ENCODE data around the gene MID1.

The MID1 gene

DNA sequence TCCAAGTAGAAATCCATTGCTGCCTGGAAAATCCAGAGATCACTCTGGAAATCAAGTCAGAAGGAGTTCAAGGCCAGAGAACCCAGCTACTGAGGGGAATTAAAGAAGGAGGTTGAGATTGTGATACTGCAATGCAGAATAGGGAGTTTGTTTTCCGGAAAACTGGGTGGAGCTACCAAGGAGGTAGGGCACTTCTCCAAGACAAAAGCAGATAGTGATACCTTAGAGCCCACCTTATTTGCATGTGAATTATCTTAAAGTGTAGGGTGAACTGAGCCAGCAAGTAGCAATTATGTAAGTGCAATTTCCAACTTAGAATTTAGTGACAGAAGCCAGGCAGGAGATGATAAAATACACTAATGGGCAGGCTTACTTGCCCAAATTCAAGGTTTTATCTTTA, 178.9 kb downstream of the MID1 start:
- Histone ChIP-seq H4K20me1 (ENCODE audit: insufficient read depth, low read length, poor library complexity, severe bottlenecking) (no peaks in the 10 kb centered on the region), H3K9me3 (ENCODE audit: insufficient read depth, low read depth, low read length) (no peaks in the 10 kb centered on the region), H3K4me3 (ENCODE audit: low read length, poor library complexity, severe bottlenecking) (no peak overlapping the region), H3K36me3 (ENCODE audit: insufficient read depth, low read length) (no peaks in the 10 kb centered on the region), H3K4me1 (ENCODE audit: insufficient read depth, low read length, poor library complexity, severe bottlenecking) (no peaks in the 10 kb centered on the region), H3K4me2 (ENCODE audit: low read depth, low read length, poor library complexity, severe bottlenecking) (no peak overlapping the region), H3K9me2 (replicated peaks; ENCODE audit: low read depth, low read length) (no peaks in the 10 kb centered on the region), H3F3A (ENCODE audit: low read depth) (no peaks in the 10 kb centered on the region), H2AFZ (ENCODE audit: low read length) (no peak overlapping the region), H3K9ac (ENCODE audit: low read depth, low read length, poor library complexity, severe bottlenecking) (no peak overlapping the region), H3K27me3 (ENCODE audit: insufficient read depth, low read length, poor library complexity, severe bottlenecking) (no peaks in the 10 kb centered on the region), H3K79me2 (ENCODE audit: insufficient read depth, low read length) (no peaks in the 10 kb centered on the region)
- no peak for TF ChIP-seq CTCF (conservative IDR thresholded peaks at IDR 0.05; ENCODE audit: low read length)

DNA sequence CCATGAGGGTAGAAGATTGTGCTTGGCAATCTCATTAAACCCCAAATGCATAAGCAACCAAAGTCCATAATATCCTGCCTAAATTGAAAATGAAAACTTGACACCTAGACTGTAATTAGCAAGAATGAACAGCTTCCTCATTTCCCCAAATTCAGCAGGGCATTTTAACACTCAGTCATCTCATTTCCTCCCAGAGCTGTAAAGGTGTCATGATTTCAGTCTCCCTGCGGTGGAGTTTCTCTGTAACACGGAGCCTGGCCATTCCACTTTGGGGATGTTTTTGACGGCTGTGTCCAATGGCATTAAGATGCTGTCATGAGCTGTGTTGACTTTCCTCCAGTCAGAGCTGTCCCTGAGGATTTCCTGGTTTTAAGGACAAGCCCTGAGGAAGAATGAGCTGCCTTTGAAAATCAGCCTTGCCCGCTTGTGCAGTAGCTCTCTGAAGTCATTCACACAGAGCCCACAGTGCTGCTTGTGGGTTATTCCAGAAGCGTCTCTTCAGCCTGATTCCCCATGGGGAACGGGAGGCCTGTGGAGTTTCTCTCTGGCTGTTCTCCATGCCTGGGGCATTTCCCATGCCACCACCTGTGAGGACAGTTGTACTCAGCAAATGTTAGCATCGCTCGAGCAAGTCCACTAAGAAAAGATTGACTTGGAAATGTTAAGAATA, 187.0 kb downstream of the MID1 start:
- Histone ChIP-seq H3K4me3 (ENCODE audit: low read length, poor library complexity, severe bottlenecking) (no peak overlapping the region), H3F3A (ENCODE audit: low read depth) (no peaks in the 10 kb centered on the region), H3K9me2 (replicated peaks; ENCODE audit: low read depth, low read length) (no peaks in the 10 kb centered on the region), H3K27me3 (ENCODE audit: insufficient read depth, low read length, poor library complexity, severe bottlenecking) (no peaks in the 10 kb centered on the region), H3K4me1 (ENCODE audit: insufficient read depth, low read length, poor library complexity, severe bottlenecking) (no peaks in the 10 kb centered on the region), H3K36me3 (ENCODE audit: insufficient read depth, low read length) (no peaks in the 10 kb centered on the region), H2AFZ (ENCODE audit: low read length) (no peak overlapping the region), H3K79me2 (ENCODE audit: insufficient read depth, low read length) (no peaks in the 10 kb centered on the region), H4K20me1 (ENCODE audit: insufficient read depth, low read length, poor library complexity, severe bottlenecking) (no peaks in the 10 kb centered on the region), H3K9ac (ENCODE audit: low read depth, low read length, poor library complexity, severe bottlenecking) (no peak overlapping the region), H3K9me3 (ENCODE audit: insufficient read depth, low read depth, low read length) (no peaks in the 10 kb centered on the region), H3K4me2 (ENCODE audit: low read depth, low read length, poor library complexity, severe bottlenecking) (no peak overlapping the region)
- TF ChIP-seq CTCF (conservative IDR thresholded peaks at IDR 0.05; ENCODE audit: low read length) (no peak), EZH2phosphoT487 (IDR thresholded peaks at IDR 0.05; ENCODE audit: borderline replicate concordance) (no peak)

DNA sequence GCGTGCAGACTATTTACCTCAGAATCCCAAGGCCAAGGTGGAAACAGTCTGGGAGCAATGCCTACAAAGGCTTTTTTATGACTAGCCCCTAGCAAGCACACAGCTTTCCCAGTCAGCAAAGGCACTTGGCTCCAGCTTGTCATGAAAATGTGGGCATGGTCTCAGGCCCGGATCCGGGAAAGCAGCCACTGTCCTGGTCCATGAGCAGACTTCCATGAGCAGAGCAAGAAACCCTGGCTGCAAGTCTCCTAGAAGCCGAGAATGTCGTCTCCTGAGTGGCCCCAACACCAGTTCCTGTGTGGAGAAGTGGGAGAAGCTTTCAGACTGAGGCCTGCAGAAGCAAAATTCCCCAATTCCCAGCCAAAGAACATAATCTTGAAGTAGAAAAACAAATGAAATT, 190.5 kb downstream of the MID1 start:
- H3K9ac ChIP-seq (ENCODE audit: low read depth, low read length, poor library complexity, severe bottlenecking) = no peak overlapping the region
- H3K36me3 ChIP-seq (ENCODE audit: insufficient read depth, low read length) = no peaks in the 10 kb centered on the region
- H3K4me1 ChIP-seq (ENCODE audit: insufficient read depth, low read length, poor library complexity, severe bottlenecking) = no peaks in the 10 kb centered on the region
- H3K79me2 ChIP-seq (ENCODE audit: insufficient read depth, low read length) = no peaks in the 10 kb centered on the region
- TF ChIP-seq CTCF (conservative IDR thresholded peaks at IDR 0.05; ENCODE audit: low read length) (no peak), EZH2phosphoT487 (IDR thresholded peaks at IDR 0.05; ENCODE audit: borderline replicate concordance) (no peak)
- H3K9me2 ChIP-seq (replicated peaks; ENCODE audit: low read depth, low read length) = no peaks in the 10 kb centered on the region
- H3K9me3 ChIP-seq (ENCODE audit: insufficient read depth, low read depth, low read length) = no peaks in the 10 kb centered on the region
- H3K4me3 ChIP-seq (ENCODE audit: low read length, poor library complexity, severe bottlenecking) = no peak overlapping the region
- H3K4me2 ChIP-seq (ENCODE audit: low read depth, low read length, poor library complexity, severe bottlenecking) = no peak overlapping the region
- H2AFZ ChIP-seq (ENCODE audit: low read length) = no peak overlapping the region
- H3F3A ChIP-seq (ENCODE audit: low read depth) = no peaks in the 10 kb centered on the region
- H4K20me1 ChIP-seq (ENCODE audit: insufficient read depth, low read length, poor library complexity, severe bottlenecking) = no peaks in the 10 kb centered on the region
- no peaks in the 10 kb centered on the region for H3K27me3 ChIP-seq (ENCODE audit: insufficient read depth, low read length, poor library complexity, severe bottlenecking)
